Hepatocyte (in vitro differentiated cells): Measurements from ENCODE around the gene POMGNT2. TPM values are rescaled to one million over a fixed set of nuclear protein-coding genes. Genes with fewer than 3 reads are reported as not detected.

Experiments used
- DNase-seq: peaks from one replicate; pipeline ENCODE4 v3.0.0-alpha.2; 2016; ENCODE audit warnings: low spot score
- H2AFZ ChIP-seq: fragments of 200-600 bp; sonication (generic); 2 replicates; pipeline ENCODE4 v1.6.0; 2016; ENCODE audit warnings: antibody characterized with exemption, mild to moderate bottlenecking
- H3K27ac ChIP-seq: fragments of 200-600 bp; sonication (generic); 2 replicates; pipeline ENCODE4 v1.5.1; 2016; ENCODE audit warnings: mild to moderate bottlenecking
- H3K27me3 ChIP-seq: fragments of 200-600 bp; sonication (generic); 2 replicates; pipeline ENCODE4 v1.6.1; 2016
- H3K36me3 ChIP-seq: fragments of 200-600 bp; sonication (generic); replicated peaks from 2 replicates; pipeline ENCODE4 v1.5.1; 2016; ENCODE audit warnings: low read depth; ENCODE audit not compliant: insufficient read depth
- H3K4me1 ChIP-seq: fragments of 200-600 bp; sonication (generic); 2 replicates; pipeline ENCODE4 v1.5.1; 2016; ENCODE audit warnings: mild to moderate bottlenecking, moderate library complexity; ENCODE audit not compliant: insufficient read depth
- H3K4me2 ChIP-seq: fragments of 200-600 bp; sonication (generic); 2 replicates; pipeline ENCODE4 v1.6.0; 2016
- H3K4me3 ChIP-seq: fragments of 200-600 bp; sonication (generic); 2 replicates; pipeline ENCODE4 v1.5.1; 2016; ENCODE audit warnings: mild to moderate bottlenecking
- H3K79me2 ChIP-seq: fragments of 200-600 bp; sonication (generic); 2 replicates; pipeline ENCODE4 v1.6.0; 2017; ENCODE audit warnings: mild to moderate bottlenecking
- H3K9me2 ChIP-seq: fragments of 200-600 bp; sonication (generic); replicated peaks from 2 replicates; pipeline ENCODE4 v1.6.0; 2017; ENCODE audit warnings: mild to moderate bottlenecking; ENCODE audit not compliant: insufficient read depth
- H3K9me3 ChIP-seq: fragments of 200-600 bp; sonication (generic); 2 replicates; pipeline ENCODE4 v1.5.1; 2016; ENCODE audit warnings: low read depth, mild to moderate bottlenecking
- H4K20me1 ChIP-seq: fragments of 200-600 bp; sonication (generic); 2 replicates; pipeline ENCODE4 v1.6.0; 2016; ENCODE audit warnings: mild to moderate bottlenecking; ENCODE audit not compliant: insufficient read depth, poor library complexity, severe bottlenecking
- CTCF ChIP-seq: fragments of 200-600 bp; sonication (generic); IDR thresholded peaks from 2 replicates; pipeline ENCODE4 v1.5.1; 2016; ENCODE audit warnings: antibody characterized with exemption, mild to moderate bottlenecking; ENCODE audit not compliant: poor library complexity
- EZH2 ChIP-seq: fragments of 200-600 bp; sonication (generic); IDR thresholded peaks from 2 replicates; pipeline ENCODE4 v1.6.1; 2016; ENCODE audit warnings: antibody characterized with exemption, mild to moderate bottlenecking, borderline replicate concordance
- EZH2phosphoT487 ChIP-seq: fragments of 200-600 bp; sonication (generic); IDR thresholded peaks from one replicate; pipeline ENCODE4 v1.6.1; 2018; ENCODE audit warnings: antibody characterized with exemption, mild to moderate bottlenecking, low read depth, moderate library complexity; ENCODE audit not compliant: unreplicated experiment, severe bottlenecking
- WGBS: methylation state at CpG from one replicate; pipeline ENCODE4 v1.1.6; 2016; ENCODE audit warnings: low lambda C conversion rate; ENCODE audit errors: missing lambda C conversion rate; 5-methylcytosine and 5-hydroxymethylcytosine counted together
- polyA plus RNA-seq: library from polyadenylated mRNA; unstranded; fragments of >200 nt; fragmentation: Nextera tagmentation; extraction: Ambion mirVana; gene quantifications from 2 replicates; pipeline ENCODE4 v1.2.1, GENCODE V29; 2016
- total RNA-seq: library from RNA; depleted of rRNA; stranded (reverse); fragments of >200 nt; gene quantifications from 2 replicates; pipeline ENCODE4 v1.2.3, GENCODE V29; 2014

POMGNT2 gene
- total and polyA plus RNA-seq, 2 experiments from 2014 or later, result 27.6 to 45.6 TPM

GRCh38 chr3:43061101-43061895 is 44.6 kb downstream of the POMGNT2 start:
- Histone ChIP-seq H3K79me2 (no peaks in the 10 kb centered on the region), H3K9me2 (no peaks in the 10 kb centered on the region), H3K27ac (no peak overlapping the region), H2AFZ (no peak overlapping the region), H3K27me3 (no peaks in the 10 kb centered on the region), H3K36me3 (no peaks in the 10 kb centered on the region), H3K4me1 (peaks cover 7% of the 10 kb centered on the region), H4K20me1 (no peaks in the 10 kb centered on the region), H3K4me3 (no peak overlapping the region), H3K4me2 (no peak overlapping the region), H3K9me3 (no peaks in the 10 kb centered on the region)
- no peak for DNase-seq
- WGBS, result 84% methylated on average over 8 of the region's 8 CpGs
- TF ChIP-seq EZH2 (no peak), CTCF (no peak), EZH2phosphoT487 (no peak)

GRCh38 chr3:43059456-43059855 is 46.4 kb downstream of the POMGNT2 start:
- Histone ChIP-seq H3K27ac (no peak overlapping the region), H3K79me2 (no peaks in the 10 kb centered on the region), H3K36me3 (no peaks in the 10 kb centered on the region), H2AFZ (no peak overlapping the region), H3K27me3 (no peaks in the 10 kb centered on the region), H3K9me3 (no peaks in the 10 kb centered on the region), H3K4me1 (peaks cover 7% of the 10 kb centered on the region), H3K9me2 (no peaks in the 10 kb centered on the region), H3K4me2 (no peak overlapping the region), H4K20me1 (no peaks in the 10 kb centered on the region), H3K4me3 (no peak overlapping the region)
- WGBS, result 59% methylated on average over 1 of the region's 1 CpG
- no peak for DNase-seq
- TF ChIP-seq CTCF, result no peak
- TF ChIP-seq EZH2, result no peak
- TF ChIP-seq EZH2phosphoT487, result no peak

- WGBS, result 89% methylated on average over 15 of the region's 15 CpGs
- no peak for DNase-seq
These were observed 49.8 kb downstream of the POMGNT2 start for GRCh38 chr3:43055806-43056770.

More at GRCh38 chr3:43055806-43056770, 49.8 kb downstream of the POMGNT2 start:
- Histone ChIP-seq H3K9me3 (no peaks in the 10 kb centered on the region), H3K27ac (no peak overlapping the region), H3K79me2 (no peaks in the 10 kb centered on the region), H3K4me1 (no peaks in the 10 kb centered on the region), H3K36me3 (no peaks in the 10 kb centered on the region), H4K20me1 (no peaks in the 10 kb centered on the region), H3K4me3 (no peak overlapping the region), H3K4me2 (no peak overlapping the region), H3K9me2 (no peaks in the 10 kb centered on the region), H3K27me3 (no peaks in the 10 kb centered on the region), H2AFZ (no peak overlapping the region)
- TF ChIP-seq CTCF (no peak), EZH2phosphoT487 (no peak), EZH2 (no peak)
